T-helper 2 cell treated with Interferon-gamma antibody and Interleukin-4, amounts not matched to agents 100 ng/mL and 5 ng/mL, for 36 hours (primary cell): ENCODE results near the gene EVC2. TPM values are rescaled to one million over a fixed set of nuclear protein-coding genes. Genes with fewer than 3 reads are reported as not detected.
"Not testable (repeated sequence)": the region's sequence is repeated elsewhere in the genome, so short reads cannot be mapped to it uniquely, and the experiment has no call there.

Experiments
- intact Hi-C: fragments of 100-400 bp; cut with micrococcal nuclease; formaldehyde crosslinking; loops from one replicate; pipeline ENCODE4 v1.15.1; 2023
- total RNA-seq: library from RNA; stranded (reverse); gene quantifications from 2 replicates; pipeline ENCODE4 v1.2.3, GENCODE V29; 2022

Gene EVC2
- total RNA-seq, 1 donor from 2014 or later, result 0.34 TPM

DNA sequence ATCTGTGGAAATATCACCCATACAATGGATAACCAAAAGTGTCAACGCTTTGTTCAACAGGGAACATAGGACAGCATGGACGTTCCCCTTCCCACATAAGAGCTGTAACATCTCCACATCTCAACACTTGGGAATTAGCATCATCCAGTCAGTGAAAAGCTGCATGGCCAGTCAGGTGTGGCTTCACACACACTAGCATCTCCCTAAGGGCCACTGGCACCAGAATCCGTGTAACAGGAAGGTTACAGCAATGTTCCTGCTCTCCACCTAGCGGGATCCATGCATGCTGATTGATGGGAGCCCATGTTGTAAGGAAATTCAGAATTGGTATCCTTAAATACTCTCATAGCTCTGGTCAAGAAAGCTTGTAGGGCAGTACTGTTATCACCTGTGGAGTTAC is 78.8 kb downstream of the EVC2 start:
- intact Hi-C loops, result no loop called here

DNA sequence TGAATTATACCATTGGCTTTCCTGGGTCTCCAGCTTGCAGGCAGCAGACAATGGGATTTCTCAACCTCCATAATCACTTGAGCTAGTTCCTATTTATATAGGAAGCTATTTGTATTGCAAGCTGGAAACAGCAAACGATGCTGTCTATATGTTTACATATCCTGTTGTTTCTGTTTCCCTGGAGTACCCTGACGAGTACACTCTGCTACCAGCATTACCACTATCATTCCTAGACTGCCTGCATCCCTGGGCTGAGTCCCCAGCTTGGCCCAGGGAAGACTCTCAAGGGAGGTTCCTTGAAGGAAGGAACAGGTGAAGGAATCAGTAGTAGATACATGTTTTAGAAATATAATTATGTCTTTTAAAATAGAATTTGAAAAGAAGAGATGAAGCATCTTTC is 81.4 kb downstream of the EVC2 start:
- intact Hi-C loops, result no loop called here

DNA sequence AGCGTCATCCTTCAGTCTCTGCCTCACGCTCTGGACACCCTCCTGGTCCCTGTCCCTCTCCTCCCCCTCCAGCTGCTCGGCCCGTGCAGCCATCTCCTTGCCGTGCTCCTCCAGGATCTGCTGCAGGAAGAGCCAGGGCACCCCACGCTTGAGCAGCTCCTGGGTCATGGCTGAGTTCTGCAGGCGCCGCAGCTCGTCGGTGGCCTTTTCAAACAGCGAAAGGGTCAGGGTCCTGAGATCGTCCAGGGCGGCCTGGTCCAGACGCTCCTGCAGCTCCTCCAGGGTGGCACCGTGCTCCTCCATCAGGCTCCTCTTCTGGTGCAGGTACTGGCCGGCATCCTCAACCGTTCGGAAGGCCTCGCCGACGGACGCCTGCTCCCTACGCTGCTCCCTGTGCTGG is 85.8 kb downstream of the EVC2 start:
- intact Hi-C loops, result no loop called here

DNA sequence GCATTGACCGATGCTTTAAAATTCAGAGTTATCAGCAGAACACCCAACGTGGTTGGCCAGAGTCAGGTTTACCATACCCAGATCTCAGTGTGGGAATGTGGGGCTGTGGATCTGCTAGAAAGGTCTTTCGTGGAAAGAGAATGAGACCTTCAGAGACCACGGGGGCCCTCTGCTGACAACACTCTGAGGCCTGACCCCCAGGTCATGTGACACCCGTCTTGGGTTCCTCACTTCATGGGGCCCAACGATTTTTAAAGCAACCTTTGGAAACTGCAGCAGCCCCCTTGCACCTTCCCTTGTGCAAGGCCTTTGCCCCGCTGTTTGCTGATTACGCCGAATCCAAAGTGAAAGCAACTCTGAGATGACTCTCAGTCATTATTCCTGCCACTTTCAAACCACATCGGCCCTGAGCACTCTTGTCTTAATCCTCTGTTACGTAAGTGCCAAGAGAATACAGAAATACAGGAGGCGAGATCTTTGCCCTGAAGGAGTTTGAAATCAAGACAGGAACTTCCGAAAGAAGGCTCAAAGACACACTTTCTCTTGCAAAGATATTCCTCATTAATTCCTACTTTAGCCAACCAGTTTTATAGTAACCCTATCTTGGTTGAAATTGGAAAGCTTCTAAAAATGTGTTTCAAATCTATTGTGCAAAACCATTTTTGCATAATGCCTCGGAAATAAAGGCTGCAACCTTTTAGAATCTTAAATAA is 88.3 kb downstream of the EVC2 start:
- intact Hi-C loops, result no loop called here

DNA sequence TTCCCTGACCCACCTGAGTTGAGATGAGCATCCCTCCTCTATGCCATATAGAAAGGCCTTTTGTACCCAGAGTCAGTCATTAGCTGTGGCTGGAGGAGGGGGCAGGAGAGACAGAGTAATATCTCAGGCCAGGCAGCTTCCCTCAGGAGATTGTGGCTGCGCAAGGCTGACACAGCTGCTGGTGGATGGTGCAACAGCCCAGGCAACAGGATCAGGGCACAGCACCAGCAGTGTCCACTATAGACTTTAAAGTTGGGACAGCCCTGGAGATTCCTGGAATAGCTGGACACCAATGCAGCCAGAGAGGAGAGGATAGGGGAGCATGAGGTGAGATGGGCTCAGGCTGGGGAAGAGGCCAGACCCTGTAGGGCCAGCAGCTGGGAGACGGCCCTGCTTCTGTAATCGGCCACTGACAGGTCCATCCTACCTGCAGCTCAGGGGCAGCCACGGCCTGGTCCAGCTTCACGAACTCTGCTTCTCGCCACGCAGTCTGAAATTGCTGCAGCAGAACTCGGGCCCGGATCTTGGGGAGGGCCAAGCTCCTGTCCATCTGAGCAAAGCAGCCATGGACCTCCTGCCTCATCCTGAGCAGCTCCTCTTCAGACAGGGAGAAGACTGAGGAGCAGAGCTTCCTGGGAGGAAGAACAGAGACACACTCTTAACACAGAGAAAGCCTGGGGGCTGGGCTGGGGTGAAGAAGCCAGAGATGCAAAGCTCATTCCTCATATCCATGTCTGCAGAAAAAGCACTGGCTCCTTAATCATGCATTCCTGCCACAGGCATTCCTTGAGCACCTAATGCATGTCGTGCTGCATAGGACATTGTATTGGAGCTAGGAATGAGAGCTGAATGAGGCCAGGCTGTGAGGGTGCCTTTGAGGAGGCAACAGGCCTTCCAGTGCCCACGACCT is 90.1 kb downstream of the EVC2 start:
- intact Hi-C loops, result no loop called here

DNA sequence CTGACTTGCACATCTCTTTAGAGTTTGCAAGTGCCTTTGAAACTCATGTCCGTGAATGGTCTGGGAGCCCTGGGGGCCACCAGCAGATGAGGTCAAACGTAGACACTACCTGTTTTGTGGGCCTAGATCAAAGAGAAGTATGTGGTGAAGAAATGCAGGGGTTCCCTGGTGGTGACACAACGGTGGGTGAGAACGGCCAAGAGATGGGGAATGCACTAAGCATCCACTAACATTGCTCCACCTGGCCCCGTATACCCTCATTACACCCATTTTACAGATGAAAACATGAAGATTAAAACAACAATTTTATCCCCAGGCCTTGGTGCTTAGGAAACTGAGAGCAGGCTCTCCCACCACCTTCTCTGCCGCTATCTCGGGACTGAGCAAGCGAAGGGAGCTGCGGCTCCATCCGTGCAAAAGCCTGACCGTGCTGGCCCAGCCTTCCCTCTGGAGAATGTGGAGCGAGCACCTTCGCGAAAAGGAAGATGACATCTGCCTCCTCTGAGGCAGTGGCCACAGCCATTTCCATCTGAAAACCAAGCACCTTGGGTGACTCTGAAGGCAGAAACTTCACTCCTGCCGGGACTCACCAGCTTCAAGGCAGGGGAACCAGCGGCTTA is 91.9 kb downstream of the EVC2 start:
- intact Hi-C loops, result no loop called here

DNA sequence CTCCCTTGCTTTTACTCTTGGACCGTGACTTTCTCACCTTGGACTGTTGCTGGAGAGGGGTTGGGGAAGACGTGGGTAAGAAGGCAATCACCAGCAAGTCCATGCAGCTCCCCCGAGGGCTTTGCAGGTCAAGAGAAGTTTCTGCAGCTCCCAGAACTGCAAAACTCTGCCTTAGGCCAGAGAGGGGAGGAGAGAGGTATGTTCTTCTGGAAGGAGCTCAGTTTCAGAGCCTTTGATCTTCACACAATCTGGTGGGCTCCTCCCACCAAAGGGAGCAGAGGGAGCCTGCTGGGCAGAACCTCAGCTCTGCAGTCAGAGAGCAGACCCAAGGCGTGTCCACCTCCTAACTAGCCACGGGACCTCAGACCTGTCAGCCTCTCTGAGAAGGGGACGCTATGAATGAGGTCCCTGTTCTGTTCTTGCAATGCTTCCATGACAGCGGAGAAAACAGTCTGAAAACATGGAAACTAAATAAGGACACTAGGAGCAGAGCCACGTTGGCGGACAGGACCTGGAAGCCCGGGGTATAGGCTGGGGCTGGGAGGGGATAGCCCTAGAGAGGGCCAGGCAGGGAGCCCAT is 92.8 kb downstream of the EVC2 start:
- intact Hi-C loops, result no loop called here

DNA sequence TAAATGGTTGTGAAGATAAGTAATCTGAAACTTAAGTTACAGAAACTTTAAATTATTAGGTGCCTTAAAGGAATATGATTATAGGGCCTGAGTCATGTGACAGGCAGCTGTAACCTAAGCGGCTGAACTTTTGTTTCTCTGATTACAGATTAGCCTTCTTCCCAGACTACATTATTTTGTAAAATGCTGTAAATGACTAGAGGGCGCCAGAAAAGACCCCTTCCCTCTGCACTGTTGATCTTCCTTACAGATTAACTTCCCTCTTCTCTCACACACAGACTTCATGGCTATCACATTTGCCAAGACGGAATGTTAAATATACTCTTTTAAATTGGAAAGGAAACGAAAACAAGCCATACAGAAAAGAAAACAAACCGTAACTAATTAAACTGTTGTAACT is 96.6 kb downstream of the EVC2 start:
- intact Hi-C loops, result no loop called here

- intact Hi-C loops, result no loop called here
These were observed 98.9 kb downstream of the EVC2 start for GRCh38 chr4:5609306-5610007.

DNA sequence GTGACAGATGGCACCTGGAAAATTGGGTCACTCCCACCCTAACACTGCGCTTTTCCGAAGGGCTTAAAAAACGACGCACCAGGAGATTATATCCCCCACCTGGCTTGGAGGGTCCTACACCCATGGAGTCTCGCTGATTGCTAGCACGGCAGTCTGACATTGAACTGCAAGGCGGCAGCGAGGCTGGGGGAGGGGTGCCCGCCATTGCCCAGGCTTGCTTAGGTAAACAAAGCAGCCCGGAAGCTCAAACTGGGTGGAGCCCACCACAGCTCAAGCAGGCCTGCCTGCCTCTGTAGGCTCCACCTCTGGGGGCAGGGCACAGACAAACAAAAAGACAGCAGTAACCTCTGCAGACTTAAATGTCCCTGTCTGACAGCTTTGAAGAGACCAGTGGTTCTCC is 114.5 kb downstream of the EVC2 start:
- intact Hi-C loops, result not testable (repeated sequence)

GRCh38 chr4:5592272-5592671 is 116.1 kb downstream of the EVC2 start:
- intact Hi-C loops, result no loop called here

DNA sequence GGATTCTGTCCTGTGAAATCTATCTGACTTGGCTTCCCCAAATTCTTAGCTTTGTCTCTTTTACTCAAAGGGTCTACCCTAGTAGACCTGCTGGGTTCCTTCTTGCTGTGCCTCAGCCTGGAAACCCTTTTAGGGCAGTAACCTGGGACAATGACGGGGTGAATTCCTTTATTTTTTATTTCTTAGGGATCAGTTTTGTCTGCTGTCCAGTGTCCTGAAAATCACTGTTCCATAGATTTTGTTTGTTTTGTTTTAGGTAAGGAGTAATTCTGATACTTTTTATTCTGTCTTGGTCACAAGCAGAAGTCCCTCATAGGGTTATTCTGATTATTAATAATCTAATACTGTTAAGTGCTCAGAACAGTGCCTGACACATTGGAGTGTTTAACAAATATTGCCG is 118.9 kb downstream of the EVC2 start:
- intact Hi-C loops, result no loop called here

- intact Hi-C loops, result no loop called here
These were observed 120.3 kb downstream of the EVC2 start for GRCh38 chr4:5588046-5588445.

- intact Hi-C loops, result no loop called here
These were observed 132.4 kb downstream of the EVC2 start for GRCh38 chr4:5575941-5576340.

GRCh38 chr4:5574386-5574785 is 134.0 kb downstream of the EVC2 start:
- intact Hi-C loops, result no loop called here

DNA sequence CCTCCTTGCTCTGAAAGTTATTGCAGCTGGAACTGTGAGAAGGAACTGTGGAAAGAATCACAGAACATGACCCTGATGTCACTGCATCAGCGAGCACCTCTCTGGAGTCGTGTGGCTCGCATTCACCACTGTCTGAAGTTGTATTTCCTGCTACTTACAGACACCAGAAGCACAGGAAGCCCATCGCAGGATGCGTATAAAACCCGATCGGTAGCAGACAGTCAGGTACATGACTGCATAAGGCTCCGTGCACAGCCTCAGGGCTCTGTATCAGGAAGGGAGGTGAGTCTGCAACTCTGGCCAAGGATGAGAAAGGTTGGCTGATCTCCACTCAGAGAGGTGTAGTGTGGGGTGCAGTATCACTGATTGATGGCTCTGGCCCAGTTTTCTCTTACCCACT is 134.4 kb downstream of the EVC2 start:
- intact Hi-C loops, result no loop called here

- intact Hi-C loops, result no loop called here
These were observed 135.6 kb downstream of the EVC2 start for GRCh38 chr4:5572751-5573150.

GRCh38 chr4:5572114-5572513 is 136.2 kb downstream of the EVC2 start:
- intact Hi-C loops, result no loop called here

DNA sequence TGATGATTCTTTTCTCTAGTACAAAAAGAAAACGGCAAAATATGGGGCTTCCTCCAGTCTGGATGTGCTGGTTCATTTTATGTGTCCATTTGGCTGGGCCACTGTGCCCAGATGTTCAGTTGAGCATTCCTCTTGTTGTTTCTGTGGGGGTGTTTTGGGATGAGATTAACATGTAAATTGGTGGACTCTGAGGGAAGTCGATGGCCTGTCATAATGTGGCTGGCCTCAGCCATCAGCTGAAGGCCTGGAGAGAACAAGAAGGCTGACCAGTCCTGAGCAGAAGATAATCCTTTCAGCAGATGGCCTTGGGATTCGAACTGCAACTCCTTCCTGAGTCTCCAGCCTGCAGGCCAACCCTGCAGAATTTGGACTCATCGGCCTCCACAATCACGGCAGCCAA is 136.7 kb downstream of the EVC2 start:
- intact Hi-C loops, result no loop called here

GRCh38 chr4:5569451-5569850 is 138.9 kb downstream of the EVC2 start:
- intact Hi-C loops, result no loop called here

DNA sequence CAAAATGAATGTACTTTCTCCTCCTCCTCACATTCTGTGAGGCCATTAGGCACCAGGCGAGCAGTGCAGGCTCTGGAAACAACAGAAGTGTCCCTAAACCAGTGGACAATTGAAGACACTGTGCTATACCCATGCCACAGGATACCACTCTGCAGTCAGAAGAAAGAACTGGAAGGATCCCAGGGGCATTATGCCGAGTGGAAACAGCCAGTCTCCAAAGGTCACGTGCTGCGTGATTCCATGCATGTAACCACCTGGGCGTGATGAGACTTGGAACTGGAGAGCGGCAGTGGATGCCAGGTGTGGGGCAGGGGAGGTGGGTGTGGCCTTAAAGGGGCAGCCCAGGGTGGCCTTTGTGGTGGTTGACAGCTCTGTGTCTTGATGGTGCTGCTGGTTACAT is 139.4 kb downstream of the EVC2 start:
- intact Hi-C loops, result no loop called here
